Activated CD8-positive, alpha-beta T cell treated with anti-CD3 and anti-CD28 coated beads, Interleukin-2, amount 10 ng/mL, durations not matched to agents 7 days and 5 days (primary cell): ENCODE measurements around the gene ATP6V0C. TPM values are rescaled to one million over a fixed set of nuclear protein-coding genes. Genes with fewer than 3 reads are reported as not detected.
"Not testable (repeated sequence)": the region's sequence is repeated elsewhere in the genome, so short reads cannot be mapped to it uniquely, and the experiment has no call there.

ENCODE experiments used
- ATAC-seq: fragments of 150-1000 bp; cut with Tn5 transposase; one replicate; pipeline ENCODE4 v1.10.0; 2021; ENCODE audit warnings: moderate library complexity
- CTCF ChIA-PET: fragments of 350-600 bp; sonication (Branson Sonifier 250); formaldehyde crosslinking; loops from one replicate; lab custom pipeline; 2021; ENCODE audit warnings: antibody characterized with exemption; lab: Charles Lee
- POLR2A ChIA-PET: fragments of 350-600 bp; sonication (Branson Sonifier 250); formaldehyde crosslinking; loops from one replicate; lab custom pipeline; 2021; ENCODE audit warnings: antibody characterized with exemption; lab: Charles Lee
- DNase-seq: peaks from one replicate; pipeline ENCODE4 v3.0.0-alpha.2; 2020
- H3K27ac Mint-ChIP-seq: one replicate; pipeline ENCODE4 v1.8.0; 2021; ENCODE audit warnings: mild to moderate bottlenecking, mixed read lengths
- H3K27me3 Mint-ChIP-seq: one replicate; pipeline ENCODE4 v1.8.0; 2021; ENCODE audit warnings: low read depth, mixed read lengths
- H3K36me3 Mint-ChIP-seq: one replicate; pipeline ENCODE4 v1.8.0; 2021; ENCODE audit warnings: low read depth, mixed read lengths
- H3K4me1 Mint-ChIP-seq: one replicate; pipeline ENCODE4 v1.8.0; 2021; ENCODE audit warnings: low read depth, mixed read lengths
- H3K4me3 Mint-ChIP-seq: one replicate; pipeline ENCODE4 v1.8.0; 2021; ENCODE audit warnings: mild to moderate bottlenecking, mixed read lengths
- H3K9me3 Mint-ChIP-seq: one replicate; pipeline ENCODE4 v1.8.0; 2022; ENCODE audit warnings: mixed read lengths; ENCODE audit not compliant: insufficient read depth
- total RNA-seq, 2 experiments: library from RNA; stranded (reverse); gene quantifications; one replicate each; pipeline ENCODE4 v1.2.3, GENCODE V29; 2021

Gene ATP6V0C
- total RNA-seq, 2 experiments from 2014 or later, result 105 to 110 TPM

GRCh38 chr16:2533142-2533755 is 19.5 kb downstream of the ATP6V0C start:
- not testable (repeated sequence) for DNase-seq, H3K27me3 Mint-ChIP-seq, ATAC-seq, H3K9me3 Mint-ChIP-seq, H3K36me3 Mint-ChIP-seq
- Mint-ChIP-seq H3K4me1 (peaks cover 36% of the 10 kb centered on the region), H3K4me3 (peak overlapping the region; percentile 95), H3K27ac (peak overlapping the region; percentile 100)
- POLR2A ChIA-PET, result interaction anchor here (1.2 to 3.7 kb wide), 2 partner anchors 13 to 19 kb away, joined by 9 to 48 read pairs; partner anchors contain the start of genes AMDHD2 and ATP6V0C
- CTCF ChIA-PET, result interaction anchor here (0.6 to 1.0 kb wide), 3 partner anchors 13 to 54 kb away, joined by 3 to 4 read pairs (median 4); partner anchors contain the start of gene AMDHD2

- Mint-ChIP-seq H3K27ac (peak overlapping the region; percentile 70), H3K27me3 (no peaks in the 10 kb centered on the region), H3K9me3 (no peaks in the 10 kb centered on the region), H3K4me3 (peak overlapping the region; percentile 45), H3K36me3 (peaks cover 8% of the 10 kb centered on the region), H3K4me1 (peaks cover 39% of the 10 kb centered on the region)
- ATAC-seq (no peak), DNase-seq (no peak)
- ChIA-PET POLR2A (interaction anchor here (3.7 to 4.2 kb wide), 2 partner anchors 14 kb away, joined by 24 to 48 read pairs; partner anchors contain the start of gene AMDHD2), CTCF (no interaction called here)
Observed at GRCh38 chr16:2533912-2534311, 20.2 kb downstream of the ATP6V0C start.

GRCh38 chr16:2534335-2534734 is 20.6 kb downstream of the ATP6V0C start:
- Mint-ChIP-seq H3K4me3 (peak overlapping the region; percentile 45), H3K27ac (peak overlapping the region; percentile 70), H3K4me1 (peaks cover 43% of the 10 kb centered on the region)
- CTCF ChIA-PET, H3K36me3 Mint-ChIP-seq, ATAC-seq, H3K27me3 Mint-ChIP-seq, H3K9me3 Mint-ChIP-seq, DNase-seq: not testable (repeated sequence)
- POLR2A ChIA-PET, result interaction anchor here (4.2 kb wide), 1 partner anchor 14 kb away, joined by 24 read pairs; the partner anchor contains the start of gene AMDHD2

- H3K27me3 Mint-ChIP-seq, result no peaks in the 10 kb centered on the region
- H3K4me1 Mint-ChIP-seq, result peaks cover 54% of the 10 kb centered on the region
- ChIA-PET CTCF (no interaction called here), POLR2A (interaction anchor here (4.2 kb wide), 1 partner anchor 15 kb away, joined by 24 read pairs; the partner anchor contains the start of gene AMDHD2)
- peaks cover 8% of the 10 kb centered on the region for H3K36me3 Mint-ChIP-seq
- peak overlapping the region; percentile 3 for H3K4me3 Mint-ChIP-seq
- ATAC-seq (no peak), DNase-seq (no peak)
- no peak overlapping the region for H3K27ac Mint-ChIP-seq
- H3K9me3 Mint-ChIP-seq, result no peaks in the 10 kb centered on the region
Observed at GRCh38 chr16:2535625-2536013, 21.9 kb downstream of the ATP6V0C start.

- DNase-seq (peak; percentile 94), ATAC-seq (peak; percentile 94)
- Mint-ChIP-seq H3K9me3 (no peaks in the 10 kb centered on the region), H3K4me1 (peaks cover 52% of the 10 kb centered on the region), H3K36me3 (peaks cover 11% of the 10 kb centered on the region), H3K27ac (peak within 1 kb of the TSS; percentile 95), H3K4me3 (peak within 1 kb of the TSS; percentile 88), H3K27me3 (no peaks in the 10 kb centered on the region)
- ChIA-PET CTCF (no interaction called here), POLR2A (interaction anchor here (0.6 to 4.2 kb wide), 4 partner anchors 13 to 55 kb away, joined by 3 to 24 read pairs (median 4); partner anchors contain the start of gene AMDHD2)
Observed at GRCh38 chr16:2537451-2538379, 24.0 kb downstream of the ATP6V0C start, which contains the start of gene PDPK1. Gene PDPK1 (plus strand): TSS chr16:2538021. CDS start chr16:2538113, 92 bp downstream.

- DNase-seq, H3K27me3 Mint-ChIP-seq, POLR2A ChIA-PET, CTCF ChIA-PET, ATAC-seq, H3K9me3 Mint-ChIP-seq, H3K27ac Mint-ChIP-seq: not testable (repeated sequence)
- peak overlapping the region; percentile 88 for H3K4me3 Mint-ChIP-seq
- H3K36me3 Mint-ChIP-seq, result peaks cover 11% of the 10 kb centered on the region
- H3K4me1 Mint-ChIP-seq, result peaks cover 43% of the 10 kb centered on the region
Observed at GRCh38 chr16:2539192-2539844, 25.6 kb downstream of the ATP6V0C start.

GRCh38 chr16:2539845-2540458 is 26.2 kb downstream of the ATP6V0C start:
- H3K27me3 Mint-ChIP-seq, ATAC-seq, DNase-seq, H3K27ac Mint-ChIP-seq, POLR2A ChIA-PET, CTCF ChIA-PET, H3K9me3 Mint-ChIP-seq: not testable (repeated sequence)
- Mint-ChIP-seq H3K36me3 (peaks cover 11% of the 10 kb centered on the region), H3K4me3 (peak overlapping the region; percentile 88), H3K4me1 (peaks cover 41% of the 10 kb centered on the region)

GRCh38 chr16:2540912-2541311 is 27.2 kb downstream of the ATP6V0C start:
- DNase-seq, POLR2A ChIA-PET, H3K9me3 Mint-ChIP-seq, H3K27me3 Mint-ChIP-seq, CTCF ChIA-PET, H3K4me3 Mint-ChIP-seq, ATAC-seq: not testable (repeated sequence)
- H3K27ac Mint-ChIP-seq, result peak overlapping the region; percentile 68
- peaks cover 11% of the 10 kb centered on the region for H3K36me3 Mint-ChIP-seq
- H3K4me1 Mint-ChIP-seq, result peaks cover 41% of the 10 kb centered on the region

GRCh38 chr16:2541409-2541808 is 27.7 kb downstream of the ATP6V0C start:
- H3K9me3 Mint-ChIP-seq, CTCF ChIA-PET, ATAC-seq, DNase-seq, POLR2A ChIA-PET, H3K4me3 Mint-ChIP-seq, H3K27me3 Mint-ChIP-seq: not testable (repeated sequence)
- peak overlapping the region; percentile 68 for H3K27ac Mint-ChIP-seq
- peaks cover 39% of the 10 kb centered on the region for H3K4me1 Mint-ChIP-seq
- H3K36me3 Mint-ChIP-seq, result peaks cover 11% of the 10 kb centered on the region

GRCh38 chr16:2543771-2544170 is 30.0 kb downstream of the ATP6V0C start:
- H3K27me3 Mint-ChIP-seq, H3K36me3 Mint-ChIP-seq, CTCF ChIA-PET, POLR2A ChIA-PET, ATAC-seq, H3K27ac Mint-ChIP-seq, H3K9me3 Mint-ChIP-seq, H3K4me3 Mint-ChIP-seq, DNase-seq: not testable (repeated sequence)
- peaks cover 29% of the 10 kb centered on the region for H3K4me1 Mint-ChIP-seq
